DOHH2 (cell line): ENCODE measurements around the gene ZNF813.

Experiments used
- H3F3A ChIP-seq: fragments of 200-600 bp; sonication (generic), shearing (Covaris generic); 2 replicates; pipeline ENCODE4 v1.6.0; 2016; ENCODE audit warnings: antibody characterized with exemption, mild to moderate bottlenecking; ENCODE audit not compliant: control insufficient read depth, insufficient read depth
- H3K27ac ChIP-seq: fragments of 200-600 bp; sonication (generic); 2 replicates; pipeline ENCODE4 v1.5.1; 2014; ENCODE audit warnings: low read depth, mild to moderate bottlenecking, low read length, moderate library complexity
- H3K27me3 ChIP-seq: fragments of 200-600 bp; sonication (generic); 2 replicates; pipeline ENCODE4 v1.6.1; 2014; ENCODE audit warnings: mild to moderate bottlenecking, low read length, mixed read lengths; ENCODE audit not compliant: control insufficient read depth
- H3K36me3 ChIP-seq: fragments of 200-600 bp; sonication (generic); 2 replicates; pipeline ENCODE4 v1.6.1; 2014; ENCODE audit warnings: mild to moderate bottlenecking, low read length, moderate library complexity, mixed read lengths; ENCODE audit not compliant: control insufficient read depth
- H3K4me1 ChIP-seq: fragments of 200-600 bp; sonication (generic); 2 replicates; pipeline ENCODE4 v1.6.1; 2014; ENCODE audit warnings: mild to moderate bottlenecking, low read length, mixed read lengths; ENCODE audit not compliant: control insufficient read depth
- H3K4me2 ChIP-seq: fragments of 200-600 bp; sonication (generic); 2 replicates; pipeline ENCODE4 v1.6.0; 2014; ENCODE audit warnings: mild to moderate bottlenecking, low read length, moderate library complexity
- H3K4me3 ChIP-seq: fragments of 200-600 bp; sonication (generic); 2 replicates; pipeline ENCODE4 v1.5.1; 2014; ENCODE audit warnings: mild to moderate bottlenecking, low read length, mixed read lengths
- H3K79me2 ChIP-seq: fragments of 200-600 bp; sonication (generic); 2 replicates; pipeline ENCODE4 v1.6.1; 2014; ENCODE audit warnings: mild to moderate bottlenecking, low read length, mixed read lengths; ENCODE audit not compliant: control insufficient read depth
- H3K9me2 ChIP-seq: fragments of 200-600 bp; sonication (generic); replicated peaks from 2 replicates; pipeline ENCODE4 v1.6.1; 2014; ENCODE audit warnings: mild to moderate bottlenecking, low read length, mixed read lengths; ENCODE audit not compliant: control insufficient read depth
- H3K9me3 ChIP-seq: fragments of 200-600 bp; sonication (generic); 2 replicates; pipeline ENCODE4 v1.6.1; 2014; ENCODE audit warnings: antibody characterized with exemption, low read length, mixed read lengths; ENCODE audit not compliant: control insufficient read depth, insufficient read depth
- H4K20me1 ChIP-seq: fragments of 200-600 bp; sonication (generic); 2 replicates; pipeline ENCODE4 v1.6.0; 2014; ENCODE audit warnings: low read depth, mild to moderate bottlenecking, antibody characterized with exemption, low read length, moderate library complexity; ENCODE audit not compliant: control insufficient read depth, insufficient read depth
- CTCF ChIP-seq: fragments of 200-600 bp; sonication (generic); IDR thresholded peaks from one replicate; pipeline ENCODE4 v1.5.1; 2014; ENCODE audit warnings: antibody characterized with exemption, mild to moderate bottlenecking, low read depth, low read length; ENCODE audit not compliant: poor library complexity, severe bottlenecking
- EZH2phosphoT487 ChIP-seq: fragments of 200-600 bp; sonication (generic); IDR thresholded peaks from 2 replicates; pipeline ENCODE4 v1.6.1; 2017; ENCODE audit warnings: borderline replicate concordance, mild to moderate bottlenecking, antibody characterized with exemption, low read length, moderate library complexity, mixed read lengths

ZNF813 gene

GRCh38 chr19:53520163-53520546 is 52.6 kb downstream of the ZNF813 start:
- no peaks in the 10 kb centered on the region for H3K79me2 ChIP-seq
- peaks cover 13% of the 10 kb centered on the region for H3K4me1 ChIP-seq
- peak overlapping the region; percentile 79 for H3K4me3 ChIP-seq
- TF ChIP-seq EZH2phosphoT487 (no peak), CTCF (no peak)
- 0 out of 2 replicates have a peak, but pooled peaks cover 5% of the 10 kb centered on the region for H3F3A ChIP-seq
- no peaks in the 10 kb centered on the region for H3K36me3 ChIP-seq
- H3K27ac ChIP-seq, result peak overlapping the region; percentile 9; the same call in 1 of the 2 replicates
- no peaks in the 10 kb centered on the region for H3K9me2 ChIP-seq
- peaks cover 30% of the 10 kb centered on the region for H3K9me3 ChIP-seq
- no peaks in the 10 kb centered on the region for H3K27me3 ChIP-seq
- peak overlapping the region; percentile 66 for H3K4me2 ChIP-seq
- H4K20me1 ChIP-seq, result no peaks in the 10 kb centered on the region

GRCh38 chr19:53520547-53521372 is 53.2 kb downstream of the ZNF813 start:
- Histone ChIP-seq H3K9me3 (peaks cover 34% of the 10 kb centered on the region), H3K9me2 (no peaks in the 10 kb centered on the region), H4K20me1 (no peaks in the 10 kb centered on the region), H3K79me2 (no peaks in the 10 kb centered on the region), H3K27me3 (no peaks in the 10 kb centered on the region), H3K27ac (peak overlapping the region; percentile 9; the same call in 1 of the 2 replicates), H3K36me3 (no peaks in the 10 kb centered on the region), H3K4me3 (peak overlapping the region; percentile 79), H3K4me1 (peaks cover 13% of the 10 kb centered on the region), H3F3A (0 out of 2 replicates have a peak, but pooled peaks cover 5% of the 10 kb centered on the region), H3K4me2 (peak overlapping the region; percentile 66)
- TF ChIP-seq EZH2phosphoT487 (no peak), CTCF (no peak)

- Histone ChIP-seq H3K4me2 (peak overlapping the region; percentile 66), H3F3A (0 out of 2 replicates have a peak, but pooled peaks cover 5% of the 10 kb centered on the region), H3K9me3 (peaks cover 38% of the 10 kb centered on the region), H3K27ac (no peak overlapping the region), H3K36me3 (no peaks in the 10 kb centered on the region), H3K4me3 (peak overlapping the region; percentile 79), H3K27me3 (no peaks in the 10 kb centered on the region), H3K79me2 (no peaks in the 10 kb centered on the region), H3K9me2 (no peaks in the 10 kb centered on the region), H4K20me1 (no peaks in the 10 kb centered on the region), H3K4me1 (peaks cover 13% of the 10 kb centered on the region)
- TF ChIP-seq EZH2phosphoT487 (no peak), CTCF (no peak)
Measured at GRCh38 chr19:53521373-53522202, 54.1 kb downstream of the ZNF813 start.
